LNCaP clone FGC (cell line): Measurements from ENCODE around the gene ARFIP1.

Experiments used
- DNase-seq: peaks from one replicate; pipeline ENCODE4 v3.0.0-alpha.2; 2011; ENCODE audit warnings: low read depth
- H3K4me3 ChIP-seq: 2 replicates; pipeline ENCODE4 v1.5.1; 2011; ENCODE audit warnings: mild to moderate bottlenecking, low read depth, low read length, control low read depth
- CTCF ChIP-seq: IDR thresholded peaks from 2 replicates; pipeline ENCODE4 v1.5.1; 2012; ENCODE audit warnings: mild to moderate bottlenecking; ENCODE audit not compliant: control insufficient read depth, insufficient read depth; ENCODE audit errors: extremely low read depth

The ARFIP1 gene

GRCh38 chr4:152806501-152807125 is 26.9 kb downstream of the ARFIP1 start:
- no peak for TF ChIP-seq CTCF
- DNase-seq = no peak
- H3K4me3 ChIP-seq = no peak overlapping the region

GRCh38 chr4:152807294-152807829 is 27.6 kb downstream of the ARFIP1 start:
- DNase-seq = no peak
- no peak overlapping the region for H3K4me3 ChIP-seq

GRCh38 chr4:152808670-152809069 is 28.9 kb downstream of the ARFIP1 start:
- DNase-seq = no peak
- TF ChIP-seq CTCF = no peak
- H3K4me3 ChIP-seq = no peak overlapping the region

More at GRCh38 chr4:152807294-152807829, 27.6 kb downstream of the ARFIP1 start:
- TF ChIP-seq CTCF = no peak

- DNase-seq = no peak
- no peak for TF ChIP-seq CTCF
- H3K4me3 ChIP-seq = no peak overlapping the region
These were observed 31.0 kb downstream of the ARFIP1 start for GRCh38 chr4:152810715-152811287.

GRCh38 chr4:152815078-152815477 is 35.3 kb downstream of the ARFIP1 start:
- DNase-seq = no peak
- no peak overlapping the region for H3K4me3 ChIP-seq
- no peak for TF ChIP-seq CTCF

GRCh38 chr4:152817331-152817730 is 37.6 kb downstream of the ARFIP1 start:
- TF ChIP-seq CTCF = no peak
- no peak for DNase-seq
- no peak overlapping the region for H3K4me3 ChIP-seq
